ENCODE data around the gene TPTE2.
"Not testable (repeated sequence)": the region's sequence is repeated elsewhere in the genome, so short reads cannot be mapped to it uniquely, and the experiment has no call there.

GRCh38 chr13:19422236-19422635 is 139.1 kb downstream of the TPTE2 start:
- TF ChIP-seq ZNF274 (IDR thresholded peaks at IDR 0.05; ENCODE audit: borderline replicate concordance, extremely low read depth, low read length); EP300 (IDR thresholded peaks at IDR 0.05; ENCODE audit: borderline replicate concordance in 1 of 2, low read depth in 2 of 2, low read length in 2 of 2); CTCF (IDR thresholded peaks at IDR 0.05; ENCODE audit: control extremely low read depth in 1 of 3, insufficient read depth in 1 of 3, low read depth in 1 of 3, low read length in 3 of 3); EGR1 (IDR thresholded peaks at IDR 0.05; ENCODE audit: borderline replicate concordance, low read depth, low read length); BRCA1 (IDR thresholded peaks at IDR 0.05; ENCODE audit: low read depth, low read length); EZH2 (IDR thresholded peaks at IDR 0.05; ENCODE audit: low read depth, low read length, severe bottlenecking); RNF2 (IDR thresholded peaks at IDR 0.05; ENCODE audit: borderline replicate concordance, low read depth, low read length, missing control alignments, poor library complexity, severe bottlenecking); CREB1 (IDR thresholded peaks at IDR 0.05); POLR2AphosphoS5 (IDR thresholded peaks at IDR 0.05; ENCODE audit: low read depth, low read length); TBP (IDR thresholded peaks at IDR 0.05; ENCODE audit: low read depth, low read length); CEBPB (IDR thresholded peaks at IDR 0.05; ENCODE audit: low read depth, low read length); POLR2A (IDR thresholded peaks at IDR 0.05; ENCODE audit: control extremely low read depth in 1 of 2, low read depth in 2 of 2, low read length in 2 of 2); SIN3A (conservative IDR thresholded peaks at IDR 0.05 in 1 of 2, IDR thresholded peaks at IDR 0.05 in 1 of 2; ENCODE audit: low read depth in 1 of 2, low read length in 2 of 2): not testable (repeated sequence)

Data from H1 (cell line).